Measurements from ENCODE around the gene CYP24A1.

DNA sequence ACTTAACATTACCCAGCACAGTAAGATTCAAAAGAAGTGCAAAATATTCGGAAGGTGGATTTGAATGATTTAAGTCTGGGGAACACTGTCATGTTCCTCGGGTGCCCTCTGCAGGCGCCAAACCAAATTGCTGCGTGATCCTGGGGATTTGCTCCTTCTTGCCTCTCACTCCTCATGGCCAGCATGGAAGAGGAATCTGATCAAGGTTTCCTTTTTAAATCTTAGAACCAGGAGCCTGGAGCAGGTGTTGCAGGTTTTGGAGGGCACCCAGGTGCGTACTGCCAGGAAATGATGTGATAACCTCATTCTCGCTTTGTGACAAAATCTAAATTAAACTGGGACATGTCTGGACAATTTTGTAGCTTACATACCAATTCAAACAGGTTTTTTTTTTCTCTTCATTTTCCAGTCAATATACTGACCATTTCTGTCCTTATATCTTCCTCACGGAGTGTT lies 26.0 kb upstream of the CYP24A1 start:
- TF ChIP-seq, protein P1, sequence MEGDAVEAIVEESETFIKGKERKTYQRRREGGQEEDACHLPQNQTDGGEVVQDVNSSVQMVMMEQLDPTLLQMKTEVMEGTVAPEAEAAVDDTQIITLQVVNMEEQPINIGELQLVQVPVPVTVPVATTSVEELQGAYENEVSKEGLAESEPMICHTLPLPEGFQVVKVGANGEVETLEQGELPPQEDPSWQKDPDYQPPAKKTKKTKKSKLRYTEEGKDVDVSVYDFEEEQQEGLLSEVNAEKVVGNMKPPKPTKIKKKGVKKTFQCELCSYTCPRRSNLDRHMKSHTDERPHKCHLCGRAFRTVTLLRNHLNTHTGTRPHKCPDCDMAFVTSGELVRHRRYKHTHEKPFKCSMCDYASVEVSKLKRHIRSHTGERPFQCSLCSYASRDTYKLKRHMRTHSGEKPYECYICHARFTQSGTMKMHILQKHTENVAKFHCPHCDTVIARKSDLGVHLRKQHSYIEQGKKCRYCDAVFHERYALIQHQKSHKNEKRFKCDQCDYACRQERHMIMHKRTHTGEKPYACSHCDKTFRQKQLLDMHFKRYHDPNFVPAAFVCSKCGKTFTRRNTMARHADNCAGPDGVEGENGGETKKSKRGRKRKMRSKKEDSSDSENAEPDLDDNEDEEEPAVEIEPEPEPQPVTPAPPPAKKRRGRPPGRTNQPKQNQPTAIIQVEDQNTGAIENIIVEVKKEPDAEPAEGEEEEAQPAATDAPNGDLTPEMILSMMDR (optimal IDR thresholded peaks at IDR 0.05 in 1 of 3, IDR thresholded peaks at IDR 0.05 in 1 of 3, conservative IDR thresholded peaks at IDR 0.05 in 1 of 3; ENCODE audit: extremely low read depth in 1 of 3, insufficient read depth in 2 of 3, low read length in 3 of 3), result peak; percentile 86 to 95 (median 93)
- no peak for TF ChIP-seq EZH2 (IDR thresholded peaks at IDR 0.05; ENCODE audit: low read length)
